Stomach (tissue), 4 donors: ENCODE data around the gene SEMA5B.

Source experiments
- POLR2A ChIP-seq, 4 donors: fragments of 450-650 bp; IDR thresholded peaks; one replicate each; pipeline ENCODE4 v1.6.1; 2016; ENCODE audit warnings: antibody characterized with exemption in 4 of 4, control low read depth in 2 of 4, mild to moderate bottlenecking in 1 of 4, moderate library complexity in 1 of 4
- POLR2AphosphoS5 ChIP-seq, 3 donors: sonication (generic); formaldehyde crosslinking; IDR thresholded peaks; one replicate each; pipeline ENCODE4 v1.6.1; 2016; ENCODE audit warnings: antibody characterized with exemption in 3 of 3
- TF ChIP-seq, protein P1 (sequence below), 7 experiments: fragments of 450-650 bp in 4 of 7; fragments of 200-600 bp in 3 of 7; sonication (generic) in 3 of 7; IDR thresholded peaks; one replicate each; pipeline ENCODE4 v1.5.1; 2016 to 2019; ENCODE audit warnings: antibody characterized with exemption in 7 of 7, control low read depth in 2 of 7, mild to moderate bottlenecking in 1 of 7

DNA sequence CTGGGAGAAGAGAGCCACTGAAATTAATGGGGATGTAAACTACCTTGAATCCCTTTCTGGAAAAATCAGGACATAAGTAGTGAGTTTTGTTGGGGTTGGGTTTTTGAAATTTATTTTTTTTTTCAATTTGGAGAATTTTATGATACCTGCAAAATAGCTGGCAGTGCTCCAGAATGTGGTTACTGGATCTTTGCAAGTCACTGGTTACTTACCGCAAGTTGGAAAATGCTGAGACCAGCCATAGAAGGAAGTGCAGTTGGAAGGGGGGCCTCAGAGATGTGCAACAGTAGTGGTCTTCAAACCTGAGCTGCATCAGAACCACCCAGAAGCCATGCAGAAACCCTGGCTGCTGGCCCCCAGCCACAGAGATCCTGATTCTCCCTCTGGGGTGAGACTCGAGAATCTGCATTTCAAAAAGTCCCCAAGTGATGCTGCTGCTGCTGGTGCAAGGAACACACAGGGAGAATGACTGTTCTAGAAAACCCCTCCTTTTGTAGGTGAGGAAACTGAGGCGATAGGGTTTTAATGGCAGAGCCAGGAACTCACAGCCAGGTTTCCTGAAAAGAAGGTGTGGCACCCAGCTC, 39.7 kb downstream of the SEMA5B start:
- TF ChIP-seq, protein P1, sequence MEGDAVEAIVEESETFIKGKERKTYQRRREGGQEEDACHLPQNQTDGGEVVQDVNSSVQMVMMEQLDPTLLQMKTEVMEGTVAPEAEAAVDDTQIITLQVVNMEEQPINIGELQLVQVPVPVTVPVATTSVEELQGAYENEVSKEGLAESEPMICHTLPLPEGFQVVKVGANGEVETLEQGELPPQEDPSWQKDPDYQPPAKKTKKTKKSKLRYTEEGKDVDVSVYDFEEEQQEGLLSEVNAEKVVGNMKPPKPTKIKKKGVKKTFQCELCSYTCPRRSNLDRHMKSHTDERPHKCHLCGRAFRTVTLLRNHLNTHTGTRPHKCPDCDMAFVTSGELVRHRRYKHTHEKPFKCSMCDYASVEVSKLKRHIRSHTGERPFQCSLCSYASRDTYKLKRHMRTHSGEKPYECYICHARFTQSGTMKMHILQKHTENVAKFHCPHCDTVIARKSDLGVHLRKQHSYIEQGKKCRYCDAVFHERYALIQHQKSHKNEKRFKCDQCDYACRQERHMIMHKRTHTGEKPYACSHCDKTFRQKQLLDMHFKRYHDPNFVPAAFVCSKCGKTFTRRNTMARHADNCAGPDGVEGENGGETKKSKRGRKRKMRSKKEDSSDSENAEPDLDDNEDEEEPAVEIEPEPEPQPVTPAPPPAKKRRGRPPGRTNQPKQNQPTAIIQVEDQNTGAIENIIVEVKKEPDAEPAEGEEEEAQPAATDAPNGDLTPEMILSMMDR (IDR thresholded peaks at IDR 0.05), result no peak
- no peak for TF ChIP-seq POLR2AphosphoS5 (IDR thresholded peaks at IDR 0.05)
- no peak for TF ChIP-seq POLR2A (IDR thresholded peaks at IDR 0.05)
